GM23248 (cell line): ENCODE measurements around the gene MACROD2. TPM values are rescaled to one million over a fixed set of nuclear protein-coding genes. Genes with fewer than 3 reads are reported as not detected.

Experiments
- DNase-seq: peaks from one replicate; pipeline ENCODE4 v3.0.0-alpha.2; 2015
- H2AFZ ChIP-seq: fragments of 200-600 bp; sonication (generic); 2 replicates; pipeline ENCODE4 v1.6.1; 2016; ENCODE audit warnings: antibody characterized with exemption
- H3F3A ChIP-seq: fragments of 200-600 bp; sonication (generic); 2 replicates; pipeline ENCODE4 v1.6.1; 2016; ENCODE audit warnings: mild to moderate bottlenecking, antibody characterized with exemption, mixed run types; ENCODE audit not compliant: insufficient read depth
- H3K27ac ChIP-seq: fragments of 200-600 bp; sonication (generic); 2 replicates; pipeline ENCODE4 v1.5.1; 2016; ENCODE audit warnings: mild to moderate bottlenecking
- H3K27me3 ChIP-seq: fragments of 200-600 bp; sonication (generic); replicated peaks from 2 replicates; pipeline ENCODE4 v1.6.1; 2016; ENCODE audit warnings: mild to moderate bottlenecking; ENCODE audit not compliant: insufficient read depth
- H3K36me3 ChIP-seq: fragments of 200-600 bp; sonication (generic); 2 replicates; pipeline ENCODE4 v1.6.1; 2016; ENCODE audit warnings: low read depth, mild to moderate bottlenecking
- H3K4me1 ChIP-seq: fragments of 200-600 bp; sonication (generic); 2 replicates; pipeline ENCODE4 v1.6.1; 2016; ENCODE audit warnings: mild to moderate bottlenecking; ENCODE audit not compliant: insufficient read depth
- H3K4me2 ChIP-seq: fragments of 200-600 bp; sonication (generic); one replicate; pipeline ENCODE4 v1.6.1; 2016; ENCODE audit warnings: mild to moderate bottlenecking; ENCODE audit not compliant: unreplicated experiment
- H3K4me3 ChIP-seq: fragments of 200-600 bp; sonication (generic); 2 replicates; pipeline ENCODE4 v1.5.1; 2016; ENCODE audit warnings: mild to moderate bottlenecking
- H3K79me2 ChIP-seq: fragments of 200-600 bp; sonication (generic); 2 replicates; pipeline ENCODE4 v1.6.1; 2016; ENCODE audit warnings: mild to moderate bottlenecking; ENCODE audit not compliant: insufficient read depth
- H3K9ac ChIP-seq: fragments of 200-600 bp; sonication (generic); 2 replicates; pipeline ENCODE4 v1.6.1; 2016; ENCODE audit warnings: mild to moderate bottlenecking
- H3K9me2 ChIP-seq: fragments of 200-600 bp; sonication (generic); 2 replicates; pipeline ENCODE4 v1.6.1; 2016; ENCODE audit warnings: mixed run types, mild to moderate bottlenecking, moderate library complexity; ENCODE audit not compliant: insufficient read depth
- H3K9me3 ChIP-seq: fragments of 200-600 bp; sonication (generic); one replicate; pipeline ENCODE4 v1.6.1; 2017; ENCODE audit warnings: low read depth
- H4K20me1 ChIP-seq: fragments of 200-600 bp; sonication (generic); 2 replicates; pipeline ENCODE4 v1.6.0; 2016; ENCODE audit not compliant: insufficient read depth
- EZH2 ChIP-seq: fragments of 200-600 bp; sonication (generic); IDR thresholded peaks from 2 replicates; pipeline ENCODE4 v1.6.1; 2018; ENCODE audit warnings: antibody characterized with exemption, mild to moderate bottlenecking; ENCODE audit not compliant: insufficient read depth, poor library complexity, severe bottlenecking
- EZH2phosphoT487 ChIP-seq: fragments of 200-600 bp; sonication (generic); IDR thresholded peaks from 2 replicates; pipeline ENCODE4 v1.6.1; 2018; ENCODE audit warnings: antibody characterized with exemption, moderate library complexity, mild to moderate bottlenecking, low read depth; ENCODE audit not compliant: insufficient read depth
- WGBS, 2 experiments: methylation state at CpG; one replicate each; pipeline ENCODE4 v1.1.6; 2015 to 2017; ENCODE audit warnings: low lambda C conversion rate in 2 of 2, low coverage in 1 of 2; ENCODE audit errors: missing lambda C conversion rate in 2 of 2; 5-methylcytosine and 5-hydroxymethylcytosine counted together
- in situ Hi-C: fragments of 300-500 bp; cut with MboI; formaldehyde crosslinking; loops from 2 replicates; pipeline ENCODE4 v1.15.0; 2020
- polyA plus RNA-seq: library from polyadenylated mRNA; unstranded; fragments of >200 nt; fragmentation: Nextera tagmentation; extraction: Ambion mirVana; gene quantifications from 2 replicates; pipeline ENCODE4 v1.2.1, GENCODE V29; 2016
- total RNA-seq: library from RNA; depleted of rRNA; stranded (reverse); fragments of >200 nt; shearing (Covaris generic); gene quantifications from 2 replicates; pipeline ENCODE4 v1.2.3, GENCODE V29; 2014

Gene MACROD2
- total and polyA plus RNA-seq, 2 experiments from 2014 or later, result 1.1 to 3.1 TPM

DNA sequence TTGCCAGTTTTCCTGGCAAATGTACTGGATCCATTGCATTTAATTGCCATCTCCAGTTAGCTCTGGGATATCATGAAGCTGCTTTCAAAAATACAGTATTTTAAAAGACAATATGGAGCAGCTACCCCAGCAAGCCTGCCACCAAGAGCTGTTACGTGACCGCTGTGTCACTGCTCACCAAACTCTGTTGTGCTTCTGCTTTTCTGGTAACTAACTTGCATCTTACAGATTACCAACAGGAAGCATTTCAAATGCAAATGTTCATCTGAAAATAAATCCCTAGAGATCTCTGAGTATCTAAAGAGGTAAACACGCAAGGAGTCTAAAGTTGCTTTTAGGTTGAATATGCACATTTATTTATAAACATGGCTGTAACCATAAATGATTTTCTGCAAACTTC is 1569.7 kb downstream of the MACROD2 start:
- WGBS, 2 experiments, result 73 to 84% methylated on average over 3 of the region's 3 CpGs
- in situ Hi-C loops, result no loop called here
- H3K79me2 ChIP-seq, result no peaks in the 10 kb centered on the region

GRCh38 chr20:15565786-15566185 is 1570.5 kb downstream of the MACROD2 start:
- no peak overlapping the region for H3K9ac ChIP-seq
- H3K27ac ChIP-seq, result no peak overlapping the region
- no peaks in the 10 kb centered on the region for H4K20me1 ChIP-seq
- H3F3A ChIP-seq, result no peaks in the 10 kb centered on the region
- H3K9me3 ChIP-seq, result no peaks in the 10 kb centered on the region
- TF ChIP-seq EZH2phosphoT487 (no peak), EZH2 (no peak)
- no peaks in the 10 kb centered on the region for H3K36me3 ChIP-seq
- H3K9me2 ChIP-seq, result no peaks in the 10 kb centered on the region
- no peaks in the 10 kb centered on the region for H3K4me1 ChIP-seq
- no peak overlapping the region for H3K4me3 ChIP-seq
- DNase-seq, result no peak
- no peak overlapping the region for H2AFZ ChIP-seq
- in situ Hi-C loops, result no loop called here
- no peaks in the 10 kb centered on the region for H3K79me2 ChIP-seq
- H3K27me3 ChIP-seq, result no peaks in the 10 kb centered on the region
- no peak overlapping the region for H3K4me2 ChIP-seq
- WGBS, 2 experiments, result 45 to 66% methylated on average over 2 of the region's 2 CpGs

More for the DNA sequence above, 1569.7 kb downstream of the MACROD2 start:
- H3K9me3 ChIP-seq, result no peaks in the 10 kb centered on the region
- H3K9ac ChIP-seq, result no peak overlapping the region
- H3F3A ChIP-seq, result no peaks in the 10 kb centered on the region
- no peak overlapping the region for H3K4me2 ChIP-seq
- TF ChIP-seq EZH2phosphoT487 (no peak), EZH2 (no peak)
- H2AFZ ChIP-seq, result no peak overlapping the region
- H3K4me1 ChIP-seq, result no peaks in the 10 kb centered on the region
- DNase-seq, result no peak
- no peak overlapping the region for H3K4me3 ChIP-seq
- H3K9me2 ChIP-seq, result no peaks in the 10 kb centered on the region
- H4K20me1 ChIP-seq, result no peaks in the 10 kb centered on the region
- H3K27ac ChIP-seq, result no peak overlapping the region
- H3K27me3 ChIP-seq, result no peaks in the 10 kb centered on the region
- no peaks in the 10 kb centered on the region for H3K36me3 ChIP-seq

DNA sequence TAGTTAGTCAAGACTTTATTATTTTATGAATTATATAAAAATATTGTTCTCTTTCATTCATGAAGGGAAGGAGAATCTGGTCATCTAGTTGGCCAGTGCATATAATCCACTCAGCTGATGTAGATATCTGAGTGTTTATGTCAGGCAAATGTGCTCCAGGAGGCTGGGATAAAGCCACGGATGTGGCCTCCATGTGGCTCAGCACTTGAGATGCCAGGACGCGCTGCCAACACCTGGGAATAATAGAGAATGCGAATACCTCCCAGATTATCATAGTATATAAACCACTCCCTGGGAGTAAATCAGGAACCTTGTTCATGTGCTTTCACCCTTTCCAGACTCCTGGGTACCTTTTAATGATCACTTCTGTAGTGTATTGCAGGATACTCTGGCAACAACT is 1571.9 kb downstream of the MACROD2 start:
- H3K79me2 ChIP-seq, result no peaks in the 10 kb centered on the region
- H3K27ac ChIP-seq, result no peak overlapping the region
- H3K27me3 ChIP-seq, result no peaks in the 10 kb centered on the region
- H3K36me3 ChIP-seq, result no peaks in the 10 kb centered on the region
- H3K9me3 ChIP-seq, result no peaks in the 10 kb centered on the region
- H3K4me2 ChIP-seq, result no peak overlapping the region
- H3F3A ChIP-seq, result no peaks in the 10 kb centered on the region
- WGBS, 2 experiments, result 55 to 57% methylated on average over 4 of the region's 4 CpGs
- no peaks in the 10 kb centered on the region for H4K20me1 ChIP-seq
- no peak overlapping the region for H2AFZ ChIP-seq
- H3K9ac ChIP-seq, result no peak overlapping the region
- no peaks in the 10 kb centered on the region for H3K4me1 ChIP-seq
- in situ Hi-C loops, result no loop called here
- TF ChIP-seq EZH2, result no peak
- TF ChIP-seq EZH2phosphoT487, result no peak
- H3K9me2 ChIP-seq, result no peaks in the 10 kb centered on the region
- no peak overlapping the region for H3K4me3 ChIP-seq
- no peak for DNase-seq

DNA sequence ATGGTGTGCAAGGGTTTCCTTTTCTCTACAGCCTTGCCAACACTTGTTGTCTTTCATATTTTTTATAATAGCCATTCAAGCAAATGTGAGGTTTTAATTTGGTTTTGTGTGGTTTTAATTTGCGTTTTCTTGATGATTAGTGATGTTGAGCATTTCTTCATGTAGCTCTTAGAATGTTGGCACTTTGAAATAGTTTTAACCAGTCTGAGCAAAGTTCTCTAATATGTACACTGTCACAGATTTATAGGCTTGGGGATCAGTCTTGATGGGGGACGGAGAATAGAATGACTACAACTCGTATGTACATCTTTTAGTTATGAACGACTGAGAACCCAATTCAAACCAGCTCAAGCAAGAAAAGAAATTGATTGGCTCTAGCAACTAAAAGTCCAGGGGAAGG is 1574.8 kb downstream of the MACROD2 start:
- no peaks in the 10 kb centered on the region for H3K4me1 ChIP-seq
- H3K9me3 ChIP-seq, result no peaks in the 10 kb centered on the region
- H3K27ac ChIP-seq, result no peak overlapping the region
- H3F3A ChIP-seq, result no peaks in the 10 kb centered on the region
- in situ Hi-C loops, result no loop called here
- H3K27me3 ChIP-seq, result no peaks in the 10 kb centered on the region
- H3K4me3 ChIP-seq, result no peak overlapping the region
- H3K9me2 ChIP-seq, result no peaks in the 10 kb centered on the region
- no peak overlapping the region for H3K4me2 ChIP-seq
- H3K79me2 ChIP-seq, result no peaks in the 10 kb centered on the region
- H3K9ac ChIP-seq, result no peak overlapping the region
- 5 to 12% methylated on average over 4 of the region's 4 CpGs for WGBS, 2 experiments
- H4K20me1 ChIP-seq, result no peaks in the 10 kb centered on the region
- no peak for DNase-seq
- no peak overlapping the region for H2AFZ ChIP-seq
- no peaks in the 10 kb centered on the region for H3K36me3 ChIP-seq
- no peak for TF ChIP-seq EZH2
- TF ChIP-seq EZH2phosphoT487, result no peak

DNA sequence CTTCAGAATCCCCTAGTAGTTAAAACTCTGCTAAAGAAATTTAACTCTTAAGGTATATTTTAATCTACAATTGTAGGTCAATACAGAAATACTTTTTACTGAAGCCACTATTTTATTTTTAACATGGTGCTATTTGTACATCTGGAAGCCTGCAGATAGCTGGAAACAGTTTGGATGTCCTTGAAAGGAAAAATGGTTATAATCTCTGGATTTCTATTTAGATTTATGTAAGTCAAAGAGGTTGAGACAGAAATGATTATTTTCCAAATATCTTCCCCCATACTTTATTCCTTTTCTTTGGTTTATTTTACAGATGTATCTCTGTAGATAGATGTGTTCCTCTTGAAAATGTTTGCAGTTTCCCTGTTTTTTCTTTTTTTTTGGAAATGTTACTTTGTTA is 1575.7 kb downstream of the MACROD2 start:
- Histone ChIP-seq H3K9me2 (no peaks in the 10 kb centered on the region), H3K9ac (no peak overlapping the region), H3K27ac (no peak overlapping the region), H3K4me3 (no peak overlapping the region), H3F3A (no peaks in the 10 kb centered on the region), H3K9me3 (no peaks in the 10 kb centered on the region), H2AFZ (no peak overlapping the region), H3K27me3 (no peaks in the 10 kb centered on the region), H3K79me2 (no peaks in the 10 kb centered on the region), H3K36me3 (no peaks in the 10 kb centered on the region), H4K20me1 (no peaks in the 10 kb centered on the region), H3K4me1 (no peaks in the 10 kb centered on the region), H3K4me2 (no peak overlapping the region)
- TF ChIP-seq EZH2 (no peak), EZH2phosphoT487 (no peak)
- no peak for DNase-seq
- in situ Hi-C loops, result no loop called here
